ENCODE measurements around the gene KCNMA1.

GRCh38 chr10:76939933-76940468, 697.6 kb downstream of the KCNMA1 start:
- TF ChIP-seq EP300 (IDR thresholded peaks at IDR 0.05) (no peak), POLR2A (IDR thresholded peaks at IDR 0.05) (no peak), CTCF (IDR thresholded peaks at IDR 0.05) (no peak)
